ENCODE measurements around the gene BUB1. TPM values are rescaled to one million over a fixed set of nuclear protein-coding genes. Genes with fewer than 3 reads are reported as not detected.

Gene BUB1
- total RNA-seq, 1 experiment from 2014 or later = 80.2 TPM

- intact Hi-C loops (cut with micrococcal nuclease) = no loop called here
- BruUV-seq (replicated peaks) = no TSS peak
- no peak overlapping the region for H3K4me2 ChIP-seq (ENCODE audit: low read length)
- no peak for TF ChIP-seq SIN3A (IDR thresholded peaks at IDR 0.05; ENCODE audit: low read depth)
- TF ChIP-seq, protein P1, sequence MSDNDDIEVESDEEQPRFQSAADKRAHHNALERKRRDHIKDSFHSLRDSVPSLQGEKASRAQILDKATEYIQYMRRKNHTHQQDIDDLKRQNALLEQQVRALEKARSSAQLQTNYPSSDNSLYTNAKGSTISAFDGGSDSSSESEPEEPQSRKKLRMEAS (IDR thresholded peaks at IDR 0.05) = no peak
- TF ChIP-seq, protein P2, sequence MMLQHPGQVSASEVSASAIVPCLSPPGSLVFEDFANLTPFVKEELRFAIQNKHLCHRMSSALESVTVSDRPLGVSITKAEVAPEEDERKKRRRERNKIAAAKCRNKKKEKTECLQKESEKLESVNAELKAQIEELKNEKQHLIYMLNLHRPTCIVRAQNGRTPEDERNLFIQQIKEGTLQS (IDR thresholded peaks at IDR 0.05) = no peak
- no peak for TF ChIP-seq REST (IDR thresholded peaks at IDR 0.05; ENCODE audit: low read depth)
- no peak for TF ChIP-seq JUND (IDR thresholded peaks at IDR 0.05)
- TF ChIP-seq EGR1 (IDR thresholded peaks at IDR 0.05; ENCODE audit: low read depth) = no peak
- no peak for TF ChIP-seq CTCF (IDR thresholded peaks at IDR 0.05 in 2 of 3, conservative IDR thresholded peaks at IDR 0.05 in 1 of 3; ENCODE audit: borderline replicate concordance in 1 of 3, insufficient read depth in 1 of 3, low read depth in 2 of 3, low read length in 2 of 3)
- no peak for TF ChIP-seq EZH2 (IDR thresholded peaks at IDR 0.05)
- TF ChIP-seq CEBPB (IDR thresholded peaks at IDR 0.05; ENCODE audit: low read depth) = no peak
- no peak for TF ChIP-seq SP1 (IDR thresholded peaks at IDR 0.05; ENCODE audit: low read depth)
- TF ChIP-seq POLR2A (IDR thresholded peaks at IDR 0.05; ENCODE audit: borderline replicate concordance, extremely low read depth, insufficient read depth, insufficient read length) = no peak
- TF ChIP-seq RAD21 (IDR thresholded peaks at IDR 0.05; ENCODE audit: low read depth) = no peak
- TF ChIP-seq CBX3 (IDR thresholded peaks at IDR 0.05; ENCODE audit: low read depth) = no peak
- no peak for TF ChIP-seq ELF1 (IDR thresholded peaks at IDR 0.05; ENCODE audit: borderline replicate concordance, low read depth)
- no peak for TF ChIP-seq FOSL1 (IDR thresholded peaks at IDR 0.05; ENCODE audit: low read depth)
- no peak for TF ChIP-seq EZH2phosphoT487 (IDR thresholded peaks at IDR 0.05; ENCODE audit: borderline replicate concordance)
- no peak for TF ChIP-seq ZFX (IDR thresholded peaks at IDR 0.05)
- no peak for TF ChIP-seq ZNF274 (IDR thresholded peaks at IDR 0.05; ENCODE audit: low read depth, low read length)
- no peak for TF ChIP-seq TCF7L2 (IDR thresholded peaks at IDR 0.05; ENCODE audit: borderline replicate concordance, extremely low read depth, insufficient read depth, insufficient read length)
- TF ChIP-seq POLR2AphosphoS5 (IDR thresholded peaks at IDR 0.05; ENCODE audit: low read depth, low read length) = no peak
- no peaks in the 10 kb centered on the region for H3K9me2 ChIP-seq (ENCODE audit: insufficient read depth)
- POLR2A ChIA-PET = no interaction called here
- H3K9me3 ChIP-seq (ENCODE audit: control insufficient read depth in 1 of 2, insufficient read depth in 1 of 2, low read depth in 1 of 2, low read length in 2 of 2) = no peaks in the 10 kb centered on the region
- CTCF ChIA-PET = no interaction called here
- no peak overlapping the region for H3K27ac ChIP-seq (ENCODE audit: low read depth, low read length)
- H2AFZ ChIP-seq (ENCODE audit: low read depth, low read length, poor library complexity, severe bottlenecking) = no peak overlapping the region
- DNase-seq (ENCODE audit: low read depth, low spot score) (no peak), ATAC-seq (no peak)
- H3K36me3 ChIP-seq (ENCODE audit: control insufficient read depth in 1 of 2, insufficient read depth in 2 of 2, low read length in 2 of 2) = peaks cover 26 to 52% of the 10 kb centered on the region in 2 experiments
- RAD21 ChIA-PET (ENCODE audit: low non-redundant PET in 1 of 2, low total read pairs in 2 of 2, uncharacterized antibody in 2 of 2, unreplicated experiment in 2 of 2) = no interaction called here
- H3K27me3 ChIP-seq (ENCODE audit: insufficient read depth, low read length) = no peaks in the 10 kb centered on the region
- no peaks in the 10 kb centered on the region for H4K20me1 ChIP-seq (ENCODE audit: insufficient read depth)
- H3K79me2 ChIP-seq (ENCODE audit: insufficient read depth, low read length) = 0 out of 2 replicates have a peak, but pooled peaks cover 7% of the 10 kb centered on the region
- H3K4me3 ChIP-seq (replicated peaks in 1 of 2; ENCODE audit: low read depth in 1 of 2, low read length in 2 of 2) = no peak overlapping the region
- H3K4me1 ChIP-seq (ENCODE audit: control insufficient read depth in 1 of 2, insufficient read depth in 2 of 2, low read length in 2 of 2) = no peaks in the 10 kb centered on the region
- H3K9ac ChIP-seq (ENCODE audit: low read length) = no peak overlapping the region
Observed at GRCh38 chr2:110637093-110637492, 40.8 kb downstream of the BUB1 start.
